Measurements from ENCODE around the gene PSTPIP1.

Gene PSTPIP1

DNA sequence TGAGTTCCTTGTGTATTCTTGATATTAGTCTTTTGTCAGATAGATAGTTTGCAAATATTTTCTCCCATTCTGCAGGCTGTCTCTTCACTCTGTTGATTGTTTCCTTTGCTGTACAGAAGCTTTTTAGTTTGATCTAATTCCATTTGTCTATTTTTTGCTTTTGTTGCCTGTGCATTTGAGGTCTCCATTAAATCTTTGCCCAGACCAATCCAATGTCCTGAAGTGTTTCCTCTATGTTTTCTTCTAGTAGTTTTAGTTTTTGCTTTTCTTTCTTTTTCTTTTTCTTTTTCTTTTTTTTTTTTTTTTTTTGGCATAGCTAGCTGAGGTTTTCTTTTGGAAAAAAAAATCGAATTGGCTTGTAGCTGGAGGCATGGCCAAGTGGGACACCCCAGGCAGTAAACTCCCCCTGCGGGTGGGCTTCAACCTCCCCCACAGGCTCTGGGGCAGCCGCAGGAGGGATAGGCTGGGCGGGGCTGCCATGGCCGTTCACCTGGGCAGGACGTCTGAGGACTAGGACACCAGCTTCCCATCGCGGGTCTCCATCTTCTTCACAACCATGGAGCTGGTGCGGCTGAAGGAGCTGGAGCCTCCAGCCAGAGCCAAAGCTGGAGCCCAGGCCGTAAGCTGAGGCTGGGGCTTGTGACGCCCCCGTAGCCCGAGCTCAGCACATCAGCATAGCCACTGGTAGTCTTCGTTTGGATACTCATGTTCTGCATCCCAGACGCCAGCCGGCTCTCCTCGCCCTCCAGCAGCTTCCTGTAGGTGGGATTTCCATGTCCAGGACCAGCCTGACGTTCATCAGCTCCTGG is 16.2 kb upstream of the PSTPIP1 start:
- TF ChIP-seq, protein P1, sequence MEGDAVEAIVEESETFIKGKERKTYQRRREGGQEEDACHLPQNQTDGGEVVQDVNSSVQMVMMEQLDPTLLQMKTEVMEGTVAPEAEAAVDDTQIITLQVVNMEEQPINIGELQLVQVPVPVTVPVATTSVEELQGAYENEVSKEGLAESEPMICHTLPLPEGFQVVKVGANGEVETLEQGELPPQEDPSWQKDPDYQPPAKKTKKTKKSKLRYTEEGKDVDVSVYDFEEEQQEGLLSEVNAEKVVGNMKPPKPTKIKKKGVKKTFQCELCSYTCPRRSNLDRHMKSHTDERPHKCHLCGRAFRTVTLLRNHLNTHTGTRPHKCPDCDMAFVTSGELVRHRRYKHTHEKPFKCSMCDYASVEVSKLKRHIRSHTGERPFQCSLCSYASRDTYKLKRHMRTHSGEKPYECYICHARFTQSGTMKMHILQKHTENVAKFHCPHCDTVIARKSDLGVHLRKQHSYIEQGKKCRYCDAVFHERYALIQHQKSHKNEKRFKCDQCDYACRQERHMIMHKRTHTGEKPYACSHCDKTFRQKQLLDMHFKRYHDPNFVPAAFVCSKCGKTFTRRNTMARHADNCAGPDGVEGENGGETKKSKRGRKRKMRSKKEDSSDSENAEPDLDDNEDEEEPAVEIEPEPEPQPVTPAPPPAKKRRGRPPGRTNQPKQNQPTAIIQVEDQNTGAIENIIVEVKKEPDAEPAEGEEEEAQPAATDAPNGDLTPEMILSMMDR (IDR thresholded peaks at IDR 0.05; ENCODE audit: low read depth, low read length, missing control alignments), result no peak
- DNase-seq (ENCODE audit: low read depth), result no peak
- no peak overlapping the region for H3K4me3 ChIP-seq (ENCODE audit: low read depth, low read length)

DNA sequence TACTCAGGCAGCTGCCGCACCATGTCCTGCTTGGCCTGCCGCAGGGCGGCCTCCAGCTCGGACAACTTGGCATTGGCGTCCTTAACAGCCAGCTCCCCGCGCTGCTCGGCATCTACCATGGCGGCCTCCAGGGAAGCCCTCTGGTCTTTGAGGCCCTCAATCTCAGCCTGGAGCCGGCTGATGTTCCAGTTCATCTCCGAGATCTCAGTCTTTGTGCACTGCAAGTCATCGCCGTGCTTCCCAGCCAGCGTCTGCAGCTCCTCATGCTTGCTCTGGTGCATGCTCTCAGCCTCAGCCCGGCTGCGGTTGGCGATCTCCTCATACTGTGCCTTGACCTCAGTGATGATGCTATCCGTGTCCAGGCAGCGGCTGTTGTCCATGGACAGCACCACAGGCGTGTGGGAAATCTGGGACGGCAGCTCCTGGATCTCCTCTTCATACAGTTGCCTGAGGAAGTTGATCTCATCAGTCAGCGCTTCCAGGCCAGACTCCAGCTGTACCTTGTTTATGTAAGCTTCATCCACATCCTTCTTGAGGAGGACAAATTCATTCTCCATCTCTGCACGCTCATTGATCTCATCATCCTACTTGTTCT is 15.5 kb upstream of the PSTPIP1 start:
- TF ChIP-seq, protein P1 (IDR thresholded peaks at IDR 0.05; ENCODE audit: low read depth, low read length, missing control alignments), result no peak
- no peak overlapping the region for H3K4me3 ChIP-seq (ENCODE audit: low read depth, low read length)
- no peak for DNase-seq (ENCODE audit: low read depth)

DNA sequence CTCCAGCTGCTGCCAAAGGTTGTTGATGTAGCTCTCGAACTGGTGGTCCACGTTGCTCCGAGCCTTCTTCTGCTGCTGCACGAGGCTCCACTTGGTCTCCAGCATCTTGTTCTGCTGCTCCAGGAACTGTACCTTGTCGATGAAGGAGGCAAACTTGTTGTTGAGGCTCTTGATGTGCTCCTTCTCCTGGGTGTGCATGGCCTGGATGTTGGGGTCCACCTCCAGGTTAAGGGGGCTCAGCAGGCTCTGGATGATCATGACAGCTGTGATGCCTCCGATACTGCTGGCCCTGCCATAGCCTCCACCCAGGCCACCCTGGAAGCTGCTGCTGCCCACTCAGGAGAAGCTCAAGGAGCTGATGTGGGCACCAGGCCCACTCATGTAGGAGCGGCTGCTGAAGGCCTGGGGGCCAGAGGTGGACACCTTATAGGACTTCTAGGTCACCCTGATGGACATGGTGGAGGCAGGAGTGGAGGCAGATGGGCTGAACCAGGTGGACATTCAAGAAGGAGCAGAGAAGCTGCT is 14.9 kb upstream of the PSTPIP1 start:
- TF ChIP-seq, protein P1 (IDR thresholded peaks at IDR 0.05; ENCODE audit: low read depth, low read length, missing control alignments), result no peak
- DNase-seq (ENCODE audit: low read depth), result no peak

DNA sequence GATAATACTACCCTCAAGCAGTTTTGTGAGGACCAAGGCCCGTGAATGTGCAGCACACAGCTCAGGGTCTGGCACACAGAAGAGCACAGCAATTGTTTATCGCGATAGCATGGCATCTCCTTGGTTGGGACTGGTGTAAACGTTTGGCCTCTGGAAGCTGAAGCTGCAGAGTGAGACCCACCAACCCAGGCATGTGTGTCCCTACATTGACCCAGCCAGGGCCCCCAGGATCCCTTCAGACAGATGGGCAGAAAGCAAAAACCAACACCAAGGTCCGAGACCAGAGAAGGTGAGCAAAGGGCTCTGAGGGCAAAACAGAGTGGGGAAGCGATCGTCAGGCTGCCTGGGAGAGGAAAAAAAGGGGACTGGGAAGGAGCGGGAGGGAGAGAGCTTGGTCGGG is 12.6 kb upstream of the PSTPIP1 start:
- TF ChIP-seq, protein P1 (IDR thresholded peaks at IDR 0.05; ENCODE audit: low read depth, low read length, missing control alignments), result no peak
- no peak overlapping the region for H3K4me3 ChIP-seq (ENCODE audit: low read depth, low read length)

More for the DNA sequence above, 14.9 kb upstream of the PSTPIP1 start:
- no peak overlapping the region for H3K4me3 ChIP-seq (ENCODE audit: low read depth, low read length)

DNA sequence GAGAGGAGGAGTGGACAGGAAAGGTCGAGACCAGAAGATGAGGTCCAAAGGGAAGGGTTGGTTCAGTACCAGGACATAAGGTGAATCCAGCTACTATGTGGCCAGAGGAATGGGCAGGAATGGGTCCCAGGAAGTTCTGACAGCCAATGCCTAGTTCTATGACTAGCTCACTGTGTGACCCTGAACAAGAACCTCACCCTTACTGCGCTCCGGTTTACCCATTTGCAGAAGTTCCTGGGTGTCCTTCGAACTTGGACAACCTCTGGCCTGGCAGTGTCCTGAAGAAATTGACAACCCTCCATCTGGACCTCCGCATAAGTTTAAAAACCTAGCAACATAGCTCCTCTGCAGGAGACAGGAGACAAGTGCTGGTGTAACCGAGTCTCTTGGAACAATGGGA is 12.2 kb upstream of the PSTPIP1 start:
- TF ChIP-seq, protein P1 (IDR thresholded peaks at IDR 0.05; ENCODE audit: low read depth, low read length, missing control alignments), result no peak
- DNase-seq (ENCODE audit: low read depth), result no peak

More for the DNA sequence above, 12.6 kb upstream of the PSTPIP1 start:
- no peak for DNase-seq (ENCODE audit: low read depth)

DNA sequence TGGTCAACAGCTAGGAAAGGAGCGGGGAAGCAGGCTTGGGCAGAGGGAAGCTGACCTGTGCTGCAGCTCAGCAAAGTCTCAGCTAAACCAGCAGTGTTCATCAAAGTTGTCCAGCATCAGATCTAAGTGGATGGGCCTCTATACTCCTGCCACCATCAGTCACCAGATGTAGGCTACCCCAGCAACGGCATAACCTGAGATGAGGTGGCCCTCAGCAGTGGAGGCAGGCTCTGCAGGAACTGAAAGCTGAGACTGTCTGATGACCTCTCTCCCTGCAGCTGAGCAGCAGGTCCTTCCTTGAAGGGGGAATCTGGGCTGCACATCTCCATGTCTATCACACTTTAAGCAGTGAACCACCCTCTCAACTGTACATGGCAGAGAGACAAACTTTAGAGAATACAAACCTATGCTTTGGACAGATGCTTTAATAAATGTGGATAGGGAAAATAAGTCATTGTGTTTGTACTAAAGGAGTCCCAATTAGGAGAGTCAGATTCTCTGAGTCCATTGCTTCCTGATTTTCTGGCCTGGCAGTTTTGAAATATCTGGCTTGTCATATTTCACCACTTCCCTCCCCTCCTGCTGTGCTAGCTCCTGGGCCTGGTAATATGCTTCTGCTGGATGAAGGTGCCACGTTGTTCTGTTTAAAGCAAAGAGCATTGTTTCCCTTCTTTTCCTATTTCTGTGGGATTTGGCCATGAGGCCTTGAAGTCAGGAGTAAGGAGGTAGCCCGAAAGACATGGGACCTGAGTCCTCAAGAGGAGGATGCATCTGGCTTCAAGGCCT is 11.1 kb upstream of the PSTPIP1 start:
- H3K4me3 ChIP-seq (ENCODE audit: low read depth, low read length), result no peak overlapping the region
- no peak for DNase-seq (ENCODE audit: low read depth)
- TF ChIP-seq, protein P1 (IDR thresholded peaks at IDR 0.05; ENCODE audit: low read depth, low read length, missing control alignments), result no peak

More for the DNA sequence above, 12.2 kb upstream of the PSTPIP1 start:
- no peak overlapping the region for H3K4me3 ChIP-seq (ENCODE audit: low read depth, low read length)

Measured in GM12864 (cell line).